OCI-LY7 (cell line): ENCODE data around the gene GBF1. TPM values are rescaled to one million over a fixed set of nuclear protein-coding genes. Genes with fewer than 3 reads are reported as not detected.
A peak's percentile ranks its signal among the peaks of the same experiment; 100 is the strongest.

Source experiments
- BruUV-seq: library from RNA; stranded (reverse); fragments of 400-500 nt; replicated peaks from 2 replicates; lab custom pipeline; 2021; lab: Mats Ljungman, UMichigan
- CTCF ChIA-PET: fragments of 300-600 bp; sonication (Branson Sonifier 250); formaldehyde crosslinking; loops from one replicate; lab custom pipeline; 2022; ENCODE audit warnings: antibody characterized with exemption; ENCODE audit not compliant: unreplicated experiment; lab: Charles Lee
- POLR2A ChIA-PET: fragments of 300-600 bp; sonication (Branson Sonifier 250); formaldehyde crosslinking; loops from one replicate; lab custom pipeline; 2022; ENCODE audit warnings: antibody characterized with exemption; lab: Charles Lee
- DNase-seq: peaks from one replicate; pipeline ENCODE4 v3.0.0-alpha.2; 2015; ENCODE audit warnings: low spot score
- H2AFZ ChIP-seq: fragments of 200-600 bp; sonication (generic), shearing (Covaris generic); 2 replicates; pipeline ENCODE4 v1.6.1; 2014; ENCODE audit warnings: mild to moderate bottlenecking, antibody characterized with exemption, low read length, moderate library complexity
- H3K27ac ChIP-seq: fragments of 200-600 bp; sonication (generic); 2 replicates; pipeline ENCODE4 v1.5.1; 2014; ENCODE audit warnings: mixed run types, low read depth, mild to moderate bottlenecking, moderate library complexity, low read length, inconsistent platforms; ENCODE audit not compliant: poor library complexity, severe bottlenecking
- H3K36me3 ChIP-seq: fragments of 200-600 bp; sonication (generic); 2 replicates; pipeline ENCODE4 v1.6.1; 2014; ENCODE audit warnings: mild to moderate bottlenecking, antibody characterized with exemption, low read length, moderate library complexity, mixed read lengths; ENCODE audit not compliant: insufficient read depth
- H3K4me1 ChIP-seq: fragments of 200-600 bp; sonication (generic); 2 replicates; pipeline ENCODE4 v1.5.1; 2014; ENCODE audit warnings: mild to moderate bottlenecking, low read length; ENCODE audit not compliant: insufficient read depth, poor library complexity, severe bottlenecking
- H3K4me2 ChIP-seq: fragments of 200-600 bp; sonication (generic); 2 replicates; pipeline ENCODE4 v1.6.1; 2014; ENCODE audit warnings: mild to moderate bottlenecking, low read length
- H3K4me3 ChIP-seq: fragments of 200-600 bp; sonication (generic); 2 replicates; pipeline ENCODE4 v1.5.1; 2014; ENCODE audit warnings: mild to moderate bottlenecking, low read depth, low read length; ENCODE audit not compliant: poor library complexity, severe bottlenecking
- H3K79me2 ChIP-seq: fragments of 200-600 bp; sonication (generic); 2 replicates; pipeline ENCODE4 v1.6.1; 2016; ENCODE audit warnings: low read depth, mild to moderate bottlenecking, low read length, moderate library complexity, mixed read lengths; ENCODE audit not compliant: insufficient read depth
- H3K9me2 ChIP-seq: fragments of 200-600 bp; sonication (generic); 2 replicates; pipeline ENCODE4 v1.6.1; 2016; ENCODE audit warnings: mild to moderate bottlenecking, low read length, mixed read lengths; ENCODE audit not compliant: insufficient read depth
- H3K9me3 ChIP-seq: fragments of 200-600 bp; sonication (generic); 2 replicates; pipeline ENCODE4 v1.6.1; 2014; ENCODE audit warnings: mild to moderate bottlenecking, mixed run types, low read length, mixed read lengths
- H4K20me1 ChIP-seq: fragments of 200-600 bp; sonication (generic); 2 replicates; pipeline ENCODE4 v1.6.1; 2014; ENCODE audit warnings: mild to moderate bottlenecking, antibody characterized with exemption, low read length, moderate library complexity, mixed read lengths; ENCODE audit not compliant: insufficient read depth
- EZH2phosphoT487 ChIP-seq: fragments of 200-600 bp; sonication (generic); IDR thresholded peaks from 2 replicates; pipeline ENCODE4 v1.6.1; 2018; ENCODE audit warnings: low read depth, borderline replicate concordance, mild to moderate bottlenecking, mixed run types, antibody characterized with exemption, low read length, moderate library complexity, mixed read lengths
- intact Hi-C: fragments of 100-400 bp; cut with micrococcal nuclease; formaldehyde crosslinking; loops from one replicate; pipeline ENCODE4 v1.10.0; 2022; ENCODE audit not compliant: unreplicated experiment
- total RNA-seq, 2 experiments: library from RNA; depleted of rRNA in 1 of 2; stranded (reverse); fragments of >200 nt in 1 of 2; shearing (Covaris generic) in 1 of 2; gene quantifications; 2 replicates each; pipeline ENCODE4 v1.2.3, GENCODE V29; 2014 to 2022
- TF ChIP-seq, protein P1 (sequence below): fragments of 200-600 bp; sonication (generic); conservative IDR thresholded peaks from 2 replicates; pipeline ENCODE4 v1.5.1; 2014; ENCODE audit warnings: mild to moderate bottlenecking, antibody characterized with exemption, low read length, moderate library complexity, mixed read lengths

Gene GBF1
- total RNA-seq, 2 experiments from 2014 or later: 17.8 to 33.4 TPM

DNA sequence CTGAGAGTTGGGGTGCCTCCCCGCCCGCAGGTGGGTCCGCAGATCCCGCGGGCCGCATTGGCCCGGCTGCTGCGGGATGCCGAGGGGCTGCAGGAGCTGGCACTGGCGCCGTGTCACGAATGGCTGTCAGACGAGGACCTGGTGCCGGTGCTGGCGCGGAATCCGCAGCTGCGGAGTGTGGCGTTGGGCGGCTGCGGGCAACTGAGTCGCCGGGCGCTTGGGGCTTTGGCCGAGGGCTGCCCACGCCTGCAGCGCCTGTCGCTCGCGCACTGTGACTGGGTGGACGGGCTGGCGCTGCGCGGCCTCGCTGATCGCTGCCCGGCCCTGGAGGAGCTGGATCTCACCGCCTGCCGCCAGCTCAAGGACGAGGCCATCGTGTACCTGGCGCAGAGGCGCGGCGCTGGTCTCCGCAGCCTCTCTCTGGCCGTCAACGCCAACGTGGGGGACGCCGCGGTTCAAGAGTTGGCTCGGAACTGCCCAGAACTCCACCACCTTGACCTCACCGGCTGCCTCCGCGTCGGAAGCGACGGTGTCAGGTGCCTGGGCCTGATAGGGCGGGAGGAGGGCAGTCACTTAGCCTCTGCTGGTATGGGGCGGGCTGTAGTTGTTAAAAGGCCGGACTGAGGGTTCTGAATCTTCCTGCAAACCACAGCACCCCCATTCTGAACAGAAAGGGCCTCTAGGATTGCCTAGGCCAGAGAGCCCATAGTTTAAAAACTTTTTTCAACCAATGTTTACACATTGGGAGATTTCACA lies 176.6 kb downstream of the GBF1 start:
- Histone ChIP-seq H3K9me2 (no peaks in the 10 kb centered on the region), H3K4me1 (peaks cover 46% of the 10 kb centered on the region), H4K20me1 (no peaks in the 10 kb centered on the region), H3K36me3 (peaks cover 11% of the 10 kb centered on the region; the same call in 1 of the 2 replicates), H2AFZ (peak overlapping the region; percentile 80; the same call in 1 of the 2 replicates), H3K9me3 (no peaks in the 10 kb centered on the region), H3K79me2 (peaks cover 6% of the 10 kb centered on the region; the same call in 1 of the 2 replicates), H3K4me3 (peak overlapping the region; percentile 79), H3K4me2 (peak overlapping the region; percentile 96), H3K27ac (peak overlapping the region; percentile 82)
- ChIA-PET CTCF (no interaction called here), POLR2A (interaction anchor here (1.2 to 2.3 kb wide), 5 partner anchors 10 to 90 kb away, joined by 3 to 13 read pairs (median 6); partner anchors contain the start of genes ACTR1A, C10orf95 and CUEDC2)
- peak; percentile 31 for DNase-seq
- no TSS peak for BruUV-seq
- intact Hi-C loops: loop anchor here (1.0 to 5.0 kb wide), 7 partner anchors 10 to 160 kb away; partner anchors contain the start of genes ACTR1A, CUEDC2 and SUFU
- no peak for TF ChIP-seq EZH2phosphoT487
- TF ChIP-seq, protein P1, sequence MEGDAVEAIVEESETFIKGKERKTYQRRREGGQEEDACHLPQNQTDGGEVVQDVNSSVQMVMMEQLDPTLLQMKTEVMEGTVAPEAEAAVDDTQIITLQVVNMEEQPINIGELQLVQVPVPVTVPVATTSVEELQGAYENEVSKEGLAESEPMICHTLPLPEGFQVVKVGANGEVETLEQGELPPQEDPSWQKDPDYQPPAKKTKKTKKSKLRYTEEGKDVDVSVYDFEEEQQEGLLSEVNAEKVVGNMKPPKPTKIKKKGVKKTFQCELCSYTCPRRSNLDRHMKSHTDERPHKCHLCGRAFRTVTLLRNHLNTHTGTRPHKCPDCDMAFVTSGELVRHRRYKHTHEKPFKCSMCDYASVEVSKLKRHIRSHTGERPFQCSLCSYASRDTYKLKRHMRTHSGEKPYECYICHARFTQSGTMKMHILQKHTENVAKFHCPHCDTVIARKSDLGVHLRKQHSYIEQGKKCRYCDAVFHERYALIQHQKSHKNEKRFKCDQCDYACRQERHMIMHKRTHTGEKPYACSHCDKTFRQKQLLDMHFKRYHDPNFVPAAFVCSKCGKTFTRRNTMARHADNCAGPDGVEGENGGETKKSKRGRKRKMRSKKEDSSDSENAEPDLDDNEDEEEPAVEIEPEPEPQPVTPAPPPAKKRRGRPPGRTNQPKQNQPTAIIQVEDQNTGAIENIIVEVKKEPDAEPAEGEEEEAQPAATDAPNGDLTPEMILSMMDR: no peak

DNA sequence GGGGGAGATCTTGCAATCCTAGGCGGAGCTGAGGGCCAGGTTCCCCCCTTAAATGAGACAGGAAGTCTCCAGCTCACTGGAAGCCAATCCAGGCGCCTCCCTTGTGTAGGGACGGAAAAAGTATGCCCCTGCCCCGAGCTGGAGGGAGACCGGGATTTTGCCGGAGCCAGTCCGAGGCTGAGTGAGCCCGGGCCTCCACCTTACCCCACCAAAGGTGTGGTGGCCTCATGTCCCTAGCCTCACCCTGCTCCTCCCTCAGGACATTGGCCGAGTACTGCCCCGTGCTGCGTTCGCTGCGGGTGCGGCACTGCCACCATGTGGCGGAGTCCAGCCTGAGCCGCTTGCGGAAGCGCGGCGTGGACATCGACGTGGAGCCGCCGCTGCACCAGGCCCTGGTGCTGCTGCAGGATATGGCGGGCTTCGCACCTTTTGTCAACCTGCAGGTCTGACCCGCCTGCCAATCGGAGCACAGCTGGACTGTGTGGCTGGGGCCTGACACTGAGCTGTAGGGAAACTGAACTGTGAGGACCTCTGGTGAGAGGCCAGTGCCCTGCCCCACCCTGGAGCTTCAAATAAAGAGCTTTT lies 177.3 kb downstream of the GBF1 start:
- Histone ChIP-seq H3K27ac (peak overlapping the region; percentile 82), H3K4me1 (peaks cover 40% of the 10 kb centered on the region), H3K4me3 (peak overlapping the region; percentile 79), H4K20me1 (no peaks in the 10 kb centered on the region), H2AFZ (no peak overlapping the region), H3K36me3 (peaks cover 11% of the 10 kb centered on the region; the same call in 1 of the 2 replicates), H3K9me2 (no peaks in the 10 kb centered on the region), H3K4me2 (peak overlapping the region; percentile 96), H3K9me3 (no peaks in the 10 kb centered on the region), H3K79me2 (peaks cover 6% of the 10 kb centered on the region; the same call in 1 of the 2 replicates)
- peak; percentile 66 for DNase-seq
- TF ChIP-seq, protein P1: peak; percentile 83
- TF ChIP-seq EZH2phosphoT487: no peak
- BruUV-seq: no TSS peak
- intact Hi-C loops: loop anchor here (5.0 kb wide), 1 partner anchor 160 kb away; no protein-coding TSS in a partner anchor
- ChIA-PET CTCF (interaction anchor here (0.6 kb wide), 2 partner anchors 51 to 252 kb away, joined by 3 read pairs; no protein-coding TSS in a partner anchor), POLR2A (interaction anchor here (0.6 to 2.3 kb wide), 4 partner anchors 10 to 80 kb away, joined by 3 to 13 read pairs (median 3); partner anchors contain the start of genes ACTR1A and CUEDC2)
